ENCODE results near the gene RASGRP3. TPM values are rescaled to one million over a fixed set of nuclear protein-coding genes. Genes with fewer than 3 reads are reported as not detected.

RASGRP3 gene
- total and polyA plus RNA-seq, 2 of the 13 experiments (the other 11 are each of a cell fraction or from before 2014, with no cell fraction given): 0.01 TPM; not detected in 1

DNA sequence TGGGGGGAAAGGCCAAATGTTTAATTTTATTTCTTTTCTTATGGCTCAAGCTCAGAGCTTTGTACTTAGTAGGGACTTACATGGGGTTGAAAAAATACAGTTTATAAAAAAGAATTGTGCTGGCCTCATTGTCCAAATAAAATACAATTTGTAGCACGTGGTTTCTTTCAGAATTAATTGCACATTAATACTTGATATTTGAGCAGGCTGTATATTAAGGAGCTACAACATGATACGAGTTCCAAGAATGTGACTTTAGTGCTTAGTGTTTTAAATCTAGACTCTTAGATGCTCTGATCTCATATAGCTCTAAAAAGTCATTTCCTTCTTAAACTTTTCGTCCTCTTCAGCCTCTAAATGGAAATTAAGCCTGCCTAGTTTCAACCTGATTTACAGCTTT is 46.4 kb upstream of the RASGRP3 start:
- FAIRE-seq: no peak
- WGBS (ENCODE audit: low lambda C conversion rate): 2% methylated on average over 3 of the region's 3 CpGs
- intact Hi-C loops (cut with micrococcal nuclease; ENCODE audit: unreplicated experiment): no loop called here

More for the DNA sequence above, 46.4 kb upstream of the RASGRP3 start:
- no peak overlapping the region for H3K27ac ChIP-seq (ENCODE audit: extremely low read length, insufficient read depth, low read length)
- no peaks in the 10 kb centered on the region for H4K20me1 ChIP-seq (ENCODE audit: insufficient read depth, low read length)
- H3K27me3 ChIP-seq (ENCODE audit: control insufficient read depth in 1 of 2, insufficient read depth in 2 of 2, low read length in 2 of 2): 0 out of 5 replicates have a peak, but pooled peaks cover 1 to 4% of the 10 kb centered on the region in 2 experiments
- H3K4me3 ChIP-seq (replicated peaks in 1 of 3; ENCODE audit: insufficient read depth in 1 of 3, low read depth in 2 of 3, low read length in 3 of 3): no peak overlapping the region
- H3K9me3 ChIP-seq (ENCODE audit: low read length): no peaks in the 10 kb centered on the region
- TF ChIP-seq ETV5 (CRISPR knock-in tag; IDR thresholded peaks at IDR 0.05; ENCODE audit: borderline replicate concordance): no peak
- TF ChIP-seq, protein P1, sequence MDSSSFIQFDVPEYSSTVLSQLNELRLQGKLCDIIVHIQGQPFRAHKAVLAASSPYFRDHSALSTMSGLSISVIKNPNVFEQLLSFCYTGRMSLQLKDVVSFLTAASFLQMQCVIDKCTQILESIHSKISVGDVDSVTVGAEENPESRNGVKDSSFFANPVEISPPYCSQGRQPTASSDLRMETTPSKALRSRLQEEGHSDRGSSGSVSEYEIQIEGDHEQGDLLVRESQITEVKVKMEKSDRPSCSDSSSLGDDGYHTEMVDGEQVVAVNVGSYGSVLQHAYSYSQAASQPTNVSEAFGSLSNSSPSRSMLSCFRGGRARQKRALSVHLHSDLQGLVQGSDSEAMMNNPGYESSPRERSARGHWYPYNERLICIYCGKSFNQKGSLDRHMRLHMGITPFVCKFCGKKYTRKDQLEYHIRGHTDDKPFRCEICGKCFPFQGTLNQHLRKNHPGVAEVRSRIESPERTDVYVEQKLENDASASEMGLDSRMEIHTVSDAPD (CRISPR knock-in tag; IDR thresholded peaks at IDR 0.05): no peak
- TF ChIP-seq, protein P2, sequence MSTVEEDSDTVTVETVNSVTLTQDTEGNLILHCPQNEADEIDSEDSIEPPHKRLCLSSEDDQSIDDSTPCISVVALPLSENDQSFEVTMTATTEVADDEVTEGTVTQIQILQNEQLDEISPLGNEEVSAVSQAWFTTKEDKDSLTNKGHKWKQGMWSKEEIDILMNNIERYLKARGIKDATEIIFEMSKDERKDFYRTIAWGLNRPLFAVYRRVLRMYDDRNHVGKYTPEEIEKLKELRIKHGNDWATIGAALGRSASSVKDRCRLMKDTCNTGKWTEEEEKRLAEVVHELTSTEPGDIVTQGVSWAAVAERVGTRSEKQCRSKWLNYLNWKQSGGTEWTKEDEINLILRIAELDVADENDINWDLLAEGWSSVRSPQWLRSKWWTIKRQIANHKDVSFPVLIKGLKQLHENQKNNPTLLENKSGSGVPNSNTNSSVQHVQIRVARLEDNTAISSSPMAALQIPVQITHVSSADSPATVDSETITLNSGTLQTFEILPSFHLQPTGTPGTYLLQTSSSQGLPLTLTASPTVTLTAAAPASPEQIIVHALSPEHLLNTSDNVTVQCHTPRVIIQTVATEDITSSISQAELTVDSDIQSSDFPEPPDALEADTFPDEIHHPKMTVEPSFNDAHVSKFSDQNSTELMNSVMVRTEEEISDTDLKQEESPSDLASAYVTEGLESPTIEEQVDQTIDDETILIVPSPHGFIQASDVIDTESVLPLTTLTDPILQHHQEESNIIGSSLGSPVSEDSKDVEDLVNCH (CRISPR knock-in tag; IDR thresholded peaks at IDR 0.05): no peak
- no peak for TF ChIP-seq HOXD1 (CRISPR knock-in tag; IDR thresholded peaks at IDR 0.05)
- TF ChIP-seq, protein P3, sequence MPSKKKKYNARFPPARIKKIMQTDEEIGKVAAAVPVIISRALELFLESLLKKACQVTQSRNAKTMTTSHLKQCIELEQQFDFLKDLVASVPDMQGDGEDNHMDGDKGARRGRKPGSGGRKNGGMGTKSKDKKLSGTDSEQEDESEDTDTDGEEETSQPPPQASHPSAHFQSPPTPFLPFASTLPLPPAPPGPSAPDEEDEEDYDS (CRISPR knock-in tag; IDR thresholded peaks at IDR 0.05): no peak
- TF ChIP-seq SOX13 (IDR thresholded peaks at IDR 0.05): no peak
- TF ChIP-seq SOX13 (CRISPR knock-in tag; conservative IDR thresholded peaks at IDR 0.05 in 1 of 2, IDR thresholded peaks at IDR 0.05 in 1 of 2): no peak
- TF ChIP-seq, protein P4, sequence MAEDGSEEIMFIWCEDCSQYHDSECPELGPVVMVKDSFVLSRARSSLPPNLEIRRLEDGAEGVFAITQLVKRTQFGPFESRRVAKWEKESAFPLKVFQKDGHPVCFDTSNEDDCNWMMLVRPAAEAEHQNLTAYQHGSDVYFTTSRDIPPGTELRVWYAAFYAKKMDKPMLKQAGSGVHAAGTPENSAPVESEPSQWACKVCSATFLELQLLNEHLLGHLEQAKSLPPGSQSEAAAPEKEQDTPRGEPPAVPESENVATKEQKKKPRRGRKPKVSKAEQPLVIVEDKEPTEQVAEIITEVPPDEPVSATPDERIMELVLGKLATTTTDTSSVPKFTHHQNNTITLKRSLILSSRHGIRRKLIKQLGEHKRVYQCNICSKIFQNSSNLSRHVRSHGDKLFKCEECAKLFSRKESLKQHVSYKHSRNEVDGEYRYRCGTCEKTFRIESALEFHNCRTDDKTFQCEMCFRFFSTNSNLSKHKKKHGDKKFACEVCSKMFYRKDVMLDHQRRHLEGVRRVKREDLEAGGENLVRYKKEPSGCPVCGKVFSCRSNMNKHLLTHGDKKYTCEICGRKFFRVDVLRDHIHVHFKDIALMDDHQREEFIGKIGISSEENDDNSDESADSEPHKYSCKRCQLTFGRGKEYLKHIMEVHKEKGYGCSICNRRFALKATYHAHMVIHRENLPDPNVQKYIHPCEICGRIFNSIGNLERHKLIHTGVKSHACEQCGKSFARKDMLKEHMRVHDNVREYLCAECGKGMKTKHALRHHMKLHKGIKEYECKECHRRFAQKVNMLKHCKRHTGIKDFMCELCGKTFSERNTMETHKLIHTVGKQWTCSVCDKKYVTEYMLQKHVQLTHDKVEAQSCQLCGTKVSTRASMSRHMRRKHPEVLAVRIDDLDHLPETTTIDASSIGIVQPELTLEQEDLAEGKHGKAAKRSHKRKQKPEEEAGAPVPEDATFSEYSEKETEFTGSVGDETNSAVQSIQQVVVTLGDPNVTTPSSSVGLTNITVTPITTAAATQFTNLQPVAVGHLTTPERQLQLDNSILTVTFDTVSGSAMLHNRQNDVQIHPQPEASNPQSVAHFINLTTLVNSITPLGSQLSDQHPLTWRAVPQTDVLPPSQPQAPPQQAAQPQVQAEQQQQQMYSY (CRISPR knock-in tag; IDR thresholded peaks at IDR 0.05): no peak
- TF ChIP-seq ZBTB3 (CRISPR knock-in tag; IDR thresholded peaks at IDR 0.05; ENCODE audit: borderline replicate concordance, low read depth): no peak
- TF ChIP-seq BORCS8-MEF2B (CRISPR knock-in tag; IDR thresholded peaks at IDR 0.05): no peak
- no peak for TF ChIP-seq ZNF772 (CRISPR knock-in tag; IDR thresholded peaks at IDR 0.05)
- TF ChIP-seq NR1H2 (CRISPR knock-in tag; IDR thresholded peaks at IDR 0.05; ENCODE audit: borderline replicate concordance, low read depth): no peak
- no peak for TF ChIP-seq SETDB1 (CRISPR knock-in tag; IDR thresholded peaks at IDR 0.05; ENCODE audit: borderline replicate concordance)
- ATAC-seq (no peak), DNase-seq (ENCODE audit: low spot score) (no peak)
- H2AFZ ChIP-seq (ENCODE audit: low read length): no peak overlapping the region
- in situ Hi-C loops (cut with HindIII; ENCODE audit: extremely low pct_ligation_motif_present, low pct_unique_long_range_greater_than_20kb): no loop called here
- H3K9ac ChIP-seq (ENCODE audit: insufficient read depth, low read depth, low read length): no peak overlapping the region
- H3K4me1 ChIP-seq (ENCODE audit: insufficient read depth, low read length): no peaks in the 10 kb centered on the region
- no TSS peak for BruUV-seq (replicated peaks)
- no peaks in the 10 kb centered on the region for H3K36me3 ChIP-seq (replicated peaks in 1 of 2; ENCODE audit: control insufficient read depth in 1 of 2, insufficient read depth in 2 of 2, low read length in 2 of 2)
- no peak overlapping the region for H3K4me2 ChIP-seq (ENCODE audit: low read depth, low read length)
- CTCF ChIA-PET (ENCODE audit: low intra/inter-chr PET ratio, low total read pairs): no interaction called here
- no peaks in the 10 kb centered on the region for H3K79me2 ChIP-seq (ENCODE audit: insufficient read depth, low read length)
- POLR2A ChIA-PET: no interaction called here
